Gastroesophageal sphincter (tissue), 3 donors: Measurements from ENCODE around the gene HUS1B.

Experiments used
- EP300 ChIP-seq: sonication (generic); formaldehyde crosslinking; IDR thresholded peaks from one replicate; pipeline ENCODE4 v1.6.1; 2017; ENCODE audit warnings: antibody characterized with exemption, mild to moderate bottlenecking
- POLR2A ChIP-seq, 2 donors: fragments of 450-650 bp; IDR thresholded peaks; one replicate each; pipeline ENCODE4 v1.6.1; 2017; ENCODE audit warnings: antibody characterized with exemption in 2 of 2, mild to moderate bottlenecking in 2 of 2, moderate library complexity in 1 of 2
- TF ChIP-seq, protein P1 (sequence below), 4 experiments: fragments of 200-600 bp in 2 of 4; fragments of 450-650 bp in 2 of 4; sonication (generic) in 1 of 4; IDR thresholded peaks; one replicate each; pipeline ENCODE4 v1.5.1; 2017 to 2019; ENCODE audit warnings: antibody characterized with exemption in 4 of 4, mild to moderate bottlenecking in 2 of 4, moderate library complexity in 2 of 4

DNA sequence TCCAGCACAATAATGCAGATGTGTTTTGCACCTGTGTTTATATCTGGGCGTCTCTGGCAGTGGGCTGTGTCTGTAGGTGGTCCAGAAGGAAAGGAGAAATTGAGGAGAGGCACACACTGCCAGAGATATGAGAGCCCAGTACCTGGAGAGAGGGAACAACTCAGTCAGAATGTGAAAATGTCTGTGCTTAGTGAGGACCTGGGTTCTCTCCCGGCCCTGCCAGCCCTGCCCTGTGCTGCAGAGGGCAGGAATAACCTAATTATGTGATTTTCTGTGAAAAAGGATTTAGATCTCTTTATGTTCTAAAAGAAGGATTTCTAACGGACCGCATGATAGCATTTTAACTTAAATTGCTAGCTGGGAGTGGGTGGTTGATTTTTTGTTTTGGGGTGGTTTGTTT is 44.3 kb upstream of the HUS1B start:
- no peak for TF ChIP-seq POLR2A (IDR thresholded peaks at IDR 0.05)
- TF ChIP-seq, protein P1, sequence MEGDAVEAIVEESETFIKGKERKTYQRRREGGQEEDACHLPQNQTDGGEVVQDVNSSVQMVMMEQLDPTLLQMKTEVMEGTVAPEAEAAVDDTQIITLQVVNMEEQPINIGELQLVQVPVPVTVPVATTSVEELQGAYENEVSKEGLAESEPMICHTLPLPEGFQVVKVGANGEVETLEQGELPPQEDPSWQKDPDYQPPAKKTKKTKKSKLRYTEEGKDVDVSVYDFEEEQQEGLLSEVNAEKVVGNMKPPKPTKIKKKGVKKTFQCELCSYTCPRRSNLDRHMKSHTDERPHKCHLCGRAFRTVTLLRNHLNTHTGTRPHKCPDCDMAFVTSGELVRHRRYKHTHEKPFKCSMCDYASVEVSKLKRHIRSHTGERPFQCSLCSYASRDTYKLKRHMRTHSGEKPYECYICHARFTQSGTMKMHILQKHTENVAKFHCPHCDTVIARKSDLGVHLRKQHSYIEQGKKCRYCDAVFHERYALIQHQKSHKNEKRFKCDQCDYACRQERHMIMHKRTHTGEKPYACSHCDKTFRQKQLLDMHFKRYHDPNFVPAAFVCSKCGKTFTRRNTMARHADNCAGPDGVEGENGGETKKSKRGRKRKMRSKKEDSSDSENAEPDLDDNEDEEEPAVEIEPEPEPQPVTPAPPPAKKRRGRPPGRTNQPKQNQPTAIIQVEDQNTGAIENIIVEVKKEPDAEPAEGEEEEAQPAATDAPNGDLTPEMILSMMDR (IDR thresholded peaks at IDR 0.05), result no peak
- no peak for TF ChIP-seq EP300
